GM18909 (cell line): ENCODE measurements around the gene ITPRID1.

Experiments
- ATAC-seq: cut with Tn5 transposase; IDR thresholded peaks from one replicate; pipeline ENCODE4 v1.9.1; 2021; ENCODE audit warnings: mild to moderate bottlenecking; ENCODE audit not compliant: unreplicated experiment, poor library complexity

Gene ITPRID1

GRCh38 chr7:31603046-31603445, 89.2 kb downstream of the ITPRID1 start:
- no peak for ATAC-seq

DNA sequence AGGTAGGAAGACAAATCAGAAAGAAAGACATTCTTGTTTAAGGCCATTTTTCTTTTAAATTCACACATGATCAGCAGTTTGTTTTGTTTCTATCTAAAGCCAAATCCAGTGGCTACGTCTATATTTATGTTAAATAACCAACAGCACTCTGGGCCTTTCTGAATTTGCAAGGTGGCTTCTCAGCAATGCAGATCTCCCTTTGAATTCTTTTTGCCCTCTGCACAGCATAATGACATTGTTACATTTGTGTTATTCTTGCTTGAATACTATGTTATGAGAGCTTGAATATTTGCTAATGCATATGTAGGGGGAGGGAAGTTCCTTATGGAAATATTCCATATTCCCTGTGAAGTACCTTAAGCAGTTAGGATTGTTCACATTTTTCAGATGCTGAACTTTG, 99.7 kb downstream of the ITPRID1 start:
- no peak for ATAC-seq

DNA sequence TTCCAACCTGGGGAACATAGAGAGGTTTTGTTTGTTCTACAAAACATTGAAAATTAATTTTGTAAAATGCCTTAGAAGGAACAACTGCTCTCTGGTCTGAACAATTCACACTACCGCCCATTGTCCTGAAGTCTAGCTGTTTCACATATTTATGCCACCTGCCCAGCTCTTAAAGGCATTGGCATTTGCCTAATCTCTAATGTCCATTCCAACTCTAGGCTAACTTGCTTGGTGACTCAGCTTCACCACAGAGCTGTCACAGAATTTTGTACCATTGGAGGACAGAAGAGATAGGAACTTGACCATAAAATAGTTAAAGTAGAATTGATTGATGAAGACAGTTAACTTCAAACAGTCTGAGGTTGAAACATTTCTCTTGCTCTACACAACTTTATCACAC, 119.6 kb downstream of the ITPRID1 start:
- no peak for ATAC-seq

GRCh38 chr7:31633894-31634494, 120.1 kb downstream of the ITPRID1 start:
- no peak for ATAC-seq

GRCh38 chr7:31640381-31640780, 126.5 kb downstream of the ITPRID1 start:
- no peak for ATAC-seq

DNA sequence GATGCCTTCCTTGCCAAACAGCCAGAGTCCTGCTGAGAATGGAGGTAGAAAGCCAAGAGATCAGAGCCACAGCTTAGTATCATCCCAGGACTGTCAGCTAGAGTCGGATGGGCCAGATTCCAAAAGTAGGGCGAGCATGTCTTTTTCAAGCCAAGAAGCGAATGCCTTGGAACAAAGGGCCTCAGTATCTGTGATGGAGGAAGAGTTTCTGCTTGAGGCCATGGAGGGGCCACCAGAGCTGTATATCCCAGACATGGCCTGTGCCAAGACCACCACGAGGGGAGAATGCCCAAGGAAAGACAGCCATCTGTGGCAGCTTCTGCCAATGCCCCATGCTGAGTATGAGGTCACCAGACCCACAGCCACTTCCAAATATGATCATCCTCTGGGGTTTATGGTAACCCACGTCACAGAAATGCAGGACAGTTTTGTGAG, 128.8 kb downstream of the ITPRID1 start:
- ATAC-seq, result no peak

DNA sequence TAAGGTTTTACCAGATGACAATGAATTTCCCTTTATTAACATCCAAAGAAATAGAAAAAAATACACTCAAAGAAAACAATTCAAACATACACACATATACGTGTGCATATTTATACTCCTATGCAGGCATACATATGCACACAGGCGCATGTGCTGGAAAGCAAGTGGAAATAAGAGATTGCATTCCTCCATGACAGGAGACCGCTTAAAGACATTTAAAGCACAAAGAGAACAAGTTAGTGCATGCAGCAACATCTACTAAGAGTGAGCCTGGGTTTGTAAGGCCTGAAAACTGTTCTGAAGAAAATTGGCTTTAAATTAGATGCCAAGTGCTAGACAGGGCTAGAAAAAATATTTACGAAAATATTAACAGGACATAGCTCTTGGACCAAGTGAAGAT, 133.1 kb downstream of the ITPRID1 start:
- no peak for ATAC-seq

DNA sequence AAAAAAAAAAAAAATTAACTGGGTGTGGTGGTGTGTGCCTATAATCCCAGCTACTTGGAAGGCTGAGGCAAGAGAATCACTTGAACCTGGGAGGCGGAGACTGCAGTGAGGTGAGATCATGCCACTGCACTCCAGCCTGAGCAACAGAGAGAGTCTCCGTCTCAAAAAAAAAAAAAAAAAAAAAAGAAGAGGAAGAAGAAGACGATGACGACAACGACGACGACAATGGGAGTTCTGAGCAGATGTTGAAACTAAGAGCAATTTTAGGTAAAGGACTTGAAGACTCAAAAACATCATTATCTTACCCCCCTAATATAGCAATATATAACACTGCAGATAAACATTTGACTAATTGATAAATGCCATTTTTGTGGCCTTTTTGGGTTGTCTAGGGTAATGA, 133.6 kb downstream of the ITPRID1 start:
- no peak for ATAC-seq

DNA sequence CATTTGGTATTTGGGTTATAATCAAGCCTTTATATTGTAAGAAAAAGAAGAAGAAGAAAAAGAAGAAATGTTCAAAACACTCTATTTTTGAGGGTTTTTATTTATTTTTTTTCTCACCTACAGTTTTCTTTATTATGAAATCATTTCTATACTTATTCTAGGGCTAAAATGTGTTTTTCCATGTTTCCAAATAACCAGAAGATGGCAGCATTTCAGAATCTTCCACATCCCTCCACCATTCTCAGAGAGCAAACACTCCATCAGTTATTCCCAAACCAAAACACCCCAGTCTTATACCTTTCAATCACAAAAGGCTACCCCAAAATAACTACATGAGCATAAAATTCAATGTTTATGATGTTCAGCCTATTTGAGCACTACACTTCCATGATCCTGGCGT, 134.4 kb downstream of the ITPRID1 start:
- ATAC-seq, result no peak

- no peak for ATAC-seq
Measured at GRCh38 chr7:31648880-31649279, 135.0 kb downstream of the ITPRID1 start.

DNA sequence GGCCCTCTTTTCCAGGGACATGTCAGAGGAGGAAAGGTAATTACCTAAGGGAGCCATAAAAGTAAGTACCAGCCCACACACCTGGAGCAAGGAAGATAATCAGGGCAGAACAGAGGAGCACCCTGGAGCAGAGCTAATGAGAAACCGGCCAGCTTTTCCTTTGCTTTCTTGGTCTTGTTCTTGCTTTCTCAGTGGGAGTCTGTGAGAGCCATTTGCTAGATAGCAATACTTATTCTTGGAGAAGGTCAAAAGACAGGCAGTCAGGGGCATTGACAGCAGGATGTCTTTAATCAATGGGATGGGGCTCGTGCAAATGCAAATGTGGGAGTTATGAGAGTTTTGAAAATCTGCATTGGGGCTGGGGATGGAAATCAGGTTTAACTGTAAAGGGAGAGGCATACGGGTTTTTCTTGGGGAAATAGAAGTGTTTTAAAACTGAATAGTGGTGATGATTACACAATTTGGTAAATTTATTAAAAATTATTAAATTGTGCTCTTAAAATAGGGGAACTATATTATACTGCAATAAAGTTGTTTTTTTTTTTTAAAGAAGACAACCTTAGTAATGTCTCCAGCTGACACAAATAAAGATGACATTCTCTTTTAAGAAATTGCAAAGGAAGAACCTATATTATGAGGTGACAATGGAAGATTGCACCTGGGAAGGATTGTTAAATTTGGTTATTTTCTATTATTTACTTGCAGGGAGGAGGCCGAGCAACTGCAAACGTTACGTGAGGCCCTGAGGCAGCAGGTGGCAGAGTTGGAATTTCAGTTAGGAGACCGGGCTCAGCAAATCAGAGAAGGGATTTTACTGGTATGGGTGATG, 137.6 kb downstream of the ITPRID1 start:
- ATAC-seq, result no peak

GRCh38 chr7:31652063-31652326, 138.1 kb downstream of the ITPRID1 start:
- no peak for ATAC-seq

GRCh38 chr7:31663072-31663471, 149.2 kb downstream of the ITPRID1 start:
- ATAC-seq, result no peak

DNA sequence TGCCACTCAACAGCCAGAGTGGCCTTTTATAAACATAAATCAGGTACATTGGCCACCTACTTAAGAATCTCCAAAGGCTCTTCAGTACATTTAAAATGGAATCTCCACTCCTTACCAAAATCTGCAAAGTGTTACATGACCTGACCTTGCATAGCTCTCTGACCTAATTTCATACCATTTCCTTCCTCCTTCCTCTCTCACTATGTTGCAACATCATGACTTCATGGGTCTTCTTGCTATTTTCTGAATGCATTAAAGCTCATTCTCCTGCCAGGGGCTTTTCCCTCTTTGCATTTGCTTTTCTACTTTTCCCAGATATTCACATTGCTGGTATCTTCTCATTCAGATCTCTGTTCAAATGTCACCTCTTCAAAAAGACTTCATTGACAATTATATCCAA, 151.0 kb downstream of the ITPRID1 start:
- no peak for ATAC-seq

- no peak for ATAC-seq
Measured at GRCh38 chr7:31665546-31665945, 151.7 kb downstream of the ITPRID1 start.

- no peak for ATAC-seq
Measured at GRCh38 chr7:31669461-31669860, 155.6 kb downstream of the ITPRID1 start.

- no peak for ATAC-seq
Measured at GRCh38 chr7:31679574-31680305, 165.8 kb downstream of the ITPRID1 start.

GRCh38 chr7:31683445-31684225, 169.7 kb downstream of the ITPRID1 start:
- no peak for ATAC-seq

DNA sequence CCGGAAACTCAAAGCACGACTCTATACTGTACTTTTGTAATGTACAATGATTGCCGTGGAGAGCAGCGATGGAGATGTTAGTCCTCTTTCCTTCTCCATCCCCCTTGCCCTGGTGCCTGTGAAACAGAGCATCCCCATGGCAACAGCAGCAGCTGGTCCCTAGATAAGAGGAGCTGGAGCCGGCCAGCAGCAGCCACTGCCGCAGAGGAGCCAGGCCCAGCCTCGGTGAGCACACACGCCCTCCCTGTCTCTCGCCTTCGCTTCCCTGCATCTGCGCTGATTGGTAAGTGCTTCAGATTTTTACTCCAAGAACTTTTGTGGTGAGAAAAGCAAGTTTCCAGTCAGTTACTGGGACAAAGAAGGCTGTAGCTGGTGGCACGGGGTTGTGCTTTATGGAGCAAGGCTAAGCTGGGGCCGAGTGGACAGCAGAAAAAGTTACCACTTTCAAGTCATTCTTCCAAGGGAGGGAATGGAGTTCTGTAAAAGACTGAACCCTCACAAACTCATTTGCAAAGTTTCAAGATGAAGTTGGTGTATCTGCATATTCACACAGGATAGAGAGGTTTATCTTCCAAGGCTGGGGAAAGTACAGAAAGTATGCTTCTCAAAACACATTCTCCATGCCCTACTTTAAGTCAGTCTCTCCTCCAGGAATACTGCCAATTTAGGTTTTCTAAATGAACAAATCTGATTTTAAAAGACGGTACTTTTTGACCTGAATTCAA, 173.3 kb downstream of the ITPRID1 start, which contains the start of gene PPP1R17:
TSS of gene PPP1R17 (plus strand) at position 192 of the 725 bp plus-strand sequence. CDS start 5,227 bp downstream, outside the sequence.
- no peak for ATAC-seq

- peak; percentile 98 for ATAC-seq
Measured at GRCh38 chr7:31688372-31688771, 174.5 kb downstream of the ITPRID1 start.
